Uterus (tissue), 2 donors: ENCODE data around the gene GNPAT.

ENCODE experiments used
- CTCF ChIP-seq, 4 experiments: fragments of 200-600 bp in 2 of 4; fragments of 450-650 bp in 2 of 4; sonication (generic) in 2 of 4; IDR thresholded peaks; one replicate each; pipeline ENCODE4 v1.5.1; 2016 to 2019; ENCODE audit warnings: antibody characterized with exemption in 4 of 4, mild to moderate bottlenecking in 2 of 4, moderate library complexity in 1 of 4
- POLR2A ChIP-seq, 2 donors: fragments of 450-650 bp; IDR thresholded peaks; one replicate each; pipeline ENCODE4 v1.6.1; 2016; ENCODE audit warnings: antibody characterized with exemption in 2 of 2, mild to moderate bottlenecking in 1 of 2, moderate library complexity in 1 of 2

- TF ChIP-seq CTCF (IDR thresholded peaks at IDR 0.05) (no peak), POLR2A (IDR thresholded peaks at IDR 0.05) (no peak)
These were observed 77.0 kb downstream of the GNPAT start for GRCh38 chr1:231318015-231318355.
